MM.1S (cell line): Measurements from ENCODE around the gene RNASE7.

Experiments
- CTCF ChIP-seq: fragments of 300-600 bp; sonication (generic); IDR thresholded peaks from 2 replicates; pipeline ENCODE4 v1.5.1; 2016; ENCODE audit warnings: antibody characterized with exemption, low read length, mixed read lengths
- EZH2 ChIP-seq: fragments of 300-600 bp; sonication (generic); optimal IDR thresholded peaks from 2 replicates; pipeline ENCODE3; 2017; ENCODE audit warnings: low read depth, mild to moderate bottlenecking, antibody characterized with exemption, low read length, mixed read lengths
- EZH2phosphoT487 ChIP-seq: fragments of 300-600 bp; sonication (generic); IDR thresholded peaks from 2 replicates; pipeline ENCODE4 v1.6.1; 2018; ENCODE audit warnings: antibody characterized with exemption, low read length

GRCh38 chr14:21061347-21061668 lies 19.1 kb downstream of the RNASE7 start:
- no peak for TF ChIP-seq CTCF
- no peak for TF ChIP-seq EZH2
- no peak for TF ChIP-seq EZH2phosphoT487
